COLO829 (cell line): Measurements from ENCODE around the gene SIPA1L3.
"Not testable (repeated sequence)": the region's sequence is repeated elsewhere in the genome, so short reads cannot be mapped to it uniquely, and the experiment has no call there.

Experiments
- DNase-seq: peaks from one replicate; pipeline ENCODE4 v3.0.0; 2012; ENCODE audit warnings: low spot score

SIPA1L3 gene

GRCh38 chr19:38043649-38044144 lies 136.7 kb downstream of the SIPA1L3 start:
- DNase-seq: no peak

- DNase-seq: no peak
Observed at GRCh38 chr19:38044267-38045111, 137.5 kb downstream of the SIPA1L3 start.

GRCh38 chr19:38045554-38046253 lies 138.7 kb downstream of the SIPA1L3 start:
- no peak for DNase-seq

GRCh38 chr19:38046254-38047048 lies 139.4 kb downstream of the SIPA1L3 start:
- DNase-seq: no peak

- no peak for DNase-seq
Observed at GRCh38 chr19:38047049-38047438, 140.0 kb downstream of the SIPA1L3 start.

- no peak for DNase-seq
Observed at GRCh38 chr19:38047641-38048040, 140.6 kb downstream of the SIPA1L3 start.

GRCh38 chr19:38049105-38049649 lies 142.2 kb downstream of the SIPA1L3 start:
- DNase-seq: peak; percentile 14

GRCh38 chr19:38055010-38055409 lies 148.0 kb downstream of the SIPA1L3 start:
- no peak for DNase-seq

- no peak for DNase-seq
Observed at GRCh38 chr19:38055655-38056521, 148.9 kb downstream of the SIPA1L3 start.

GRCh38 chr19:38056646-38057045 lies 149.6 kb downstream of the SIPA1L3 start:
- DNase-seq: no peak

GRCh38 chr19:38057959-38058690 lies 151.1 kb downstream of the SIPA1L3 start:
- no peak for DNase-seq

- no peak for DNase-seq
Observed at GRCh38 chr19:38059897-38060296, 152.9 kb downstream of the SIPA1L3 start.

GRCh38 chr19:38060331-38060730 lies 153.3 kb downstream of the SIPA1L3 start:
- no peak for DNase-seq

- no peak for DNase-seq
Observed at GRCh38 chr19:38061294-38061693, 154.3 kb downstream of the SIPA1L3 start.

- no peak for DNase-seq
Observed at GRCh38 chr19:38062959-38063761, 156.2 kb downstream of the SIPA1L3 start.

GRCh38 chr19:38063928-38064327 lies 156.9 kb downstream of the SIPA1L3 start:
- no peak for DNase-seq

GRCh38 chr19:38064661-38065425 lies 157.8 kb downstream of the SIPA1L3 start:
- no peak for DNase-seq

GRCh38 chr19:38065775-38066174 lies 158.8 kb downstream of the SIPA1L3 start:
- not testable (repeated sequence) for DNase-seq

GRCh38 chr19:38068826-38069225 lies 161.8 kb downstream of the SIPA1L3 start:
- no peak for DNase-seq
